Stimulated activated CD8-positive, alpha-beta memory T cell treated with anti-CD3 and anti-CD28 coated beads, Interleukin-12 subunit alpha, Interleukin-12 subunit beta, amount 100 ng/mL, for 24 hours (primary cell): Measurements from ENCODE around the gene TKTL2.

ENCODE experiments used
- DNase-seq: peaks from one replicate; pipeline ENCODE4 v3.0.0-alpha.2; 2020; ENCODE audit errors: extremely low read depth

Gene TKTL2

GRCh38 chr4:163473576-163473975, at the start of gene TKTL2:
TKTL2 (minus strand) TSS chr4:163473754; CDS start chr4:163473734, 20 bp downstream.
- DNase-seq = no peak

GRCh38 chr4:163515198-163515597, 41.6 kb upstream of the TKTL2 start:
- DNase-seq = no peak

- no peak for DNase-seq
These were observed 31.8 kb upstream of the TKTL2 start for GRCh38 chr4:163505374-163505773.

GRCh38 chr4:163500586-163500985, 27.0 kb upstream of the TKTL2 start:
- no peak for DNase-seq

GRCh38 chr4:163495900-163496299, 22.3 kb upstream of the TKTL2 start:
- DNase-seq = no peak

- DNase-seq = peak; percentile 66
These were observed 21.0 kb upstream of the TKTL2 start, which contains the start of gene TMA16 for GRCh38 chr4:163494360-163495241. TMA16 (plus strand) TSS chr4:163494690; CDS start chr4:163494802, 112 bp downstream.

- DNase-seq = no peak
These were observed 20.2 kb upstream of the TKTL2 start for GRCh38 chr4:163493643-163494359.

- no peak for DNase-seq
These were observed 19.5 kb upstream of the TKTL2 start for GRCh38 chr4:163492951-163493504.

- DNase-seq = no peak
These were observed 16.4 kb upstream of the TKTL2 start for GRCh38 chr4:163489929-163490328.

GRCh38 chr4:163486321-163486720, 12.8 kb upstream of the TKTL2 start:
- DNase-seq = no peak

GRCh38 chr4:163485589-163485988, 12.0 kb upstream of the TKTL2 start:
- DNase-seq = no peak

GRCh38 chr4:163484906-163485305, 11.4 kb upstream of the TKTL2 start:
- DNase-seq = no peak

- DNase-seq = no peak
These were observed 8.6 kb upstream of the TKTL2 start for GRCh38 chr4:163482190-163482589.

- DNase-seq = no peak
These were observed 3.3 kb upstream of the TKTL2 start for GRCh38 chr4:163476761-163477438.

GRCh38 chr4:163474027-163474426, 473 bp upstream of the TKTL2 start:
- DNase-seq = no peak

- no peak for DNase-seq
These were observed 424 bp downstream of the TKTL2 start for GRCh38 chr4:163473130-163473529.

- DNase-seq = no peak
These were observed 3.2 kb downstream of the TKTL2 start for GRCh38 chr4:163470391-163470790.

- DNase-seq = no peak
These were observed 6.3 kb downstream of the TKTL2 start for GRCh38 chr4:163467082-163467770.

GRCh38 chr4:163462556-163462955, 11.0 kb downstream of the TKTL2 start:
- DNase-seq = no peak

- no peak for DNase-seq
These were observed 24.9 kb downstream of the TKTL2 start for GRCh38 chr4:163448540-163449203.

GRCh38 chr4:163447481-163447880, 26.1 kb downstream of the TKTL2 start:
- DNase-seq = no peak
